Hematopoietic multipotent progenitor cell treated with erythropoietin and hydrocortisone succinate and interleukin-3 and kit ligand, for 15 days (in vitro differentiated cells): Measurements from ENCODE around the gene DNAH3.
"Not testable (repeated sequence)": the region's sequence is repeated elsewhere in the genome, so short reads cannot be mapped to it uniquely, and the experiment has no call there.

Experiments
- DNase-seq: peaks from one replicate; pipeline ENCODE4 v3.0.0-alpha.2; 2015; ENCODE audit warnings: low spot score

DNAH3 gene

GRCh38 chr16:20944861-20945574, 205.6 kb downstream of the DNAH3 start:
- no peak for DNase-seq

- DNase-seq = no peak
These were observed 208.4 kb downstream of the DNAH3 start for GRCh38 chr16:20942256-20942655.

- DNase-seq = no peak
These were observed 209.1 kb downstream of the DNAH3 start for GRCh38 chr16:20941636-20941926.

- no peak for DNase-seq
These were observed 209.6 kb downstream of the DNAH3 start for GRCh38 chr16:20940871-20941635.

- no peak for DNase-seq
These were observed 211.0 kb downstream of the DNAH3 start for GRCh38 chr16:20939611-20940010.

- no peak for DNase-seq
These were observed 212.2 kb downstream of the DNAH3 start for GRCh38 chr16:20938426-20938825.

GRCh38 chr16:20937736-20938135, 212.9 kb downstream of the DNAH3 start:
- no peak for DNase-seq

- DNase-seq = no peak
These were observed 217.1 kb downstream of the DNAH3 start for GRCh38 chr16:20933589-20933988.

GRCh38 chr16:20931066-20931600, 219.5 kb downstream of the DNAH3 start:
- DNase-seq = no peak

- no peak for DNase-seq
These were observed 220.3 kb downstream of the DNAH3 start for GRCh38 chr16:20930365-20930690.

- not testable (repeated sequence) for DNase-seq
These were observed 220.8 kb downstream of the DNAH3 start for GRCh38 chr16:20929676-20930364.

GRCh38 chr16:20928774-20929411, 221.8 kb downstream of the DNAH3 start:
- no peak for DNase-seq

- no peak for DNase-seq
These were observed 224.9 kb downstream of the DNAH3 start for GRCh38 chr16:20925751-20926150.

- DNase-seq = no peak
These were observed 226.8 kb downstream of the DNAH3 start for GRCh38 chr16:20923876-20924275.

GRCh38 chr16:20920799-20921198, 229.8 kb downstream of the DNAH3 start:
- no peak for DNase-seq

- no peak for DNase-seq
These were observed 230.6 kb downstream of the DNAH3 start for GRCh38 chr16:20920091-20920490.

- DNase-seq = no peak
These were observed 232.0 kb downstream of the DNAH3 start for GRCh38 chr16:20918486-20919239.

GRCh38 chr16:20916942-20917341, 233.7 kb downstream of the DNAH3 start:
- no peak for DNase-seq

GRCh38 chr16:20916289-20916688, 234.4 kb downstream of the DNAH3 start:
- DNase-seq = no peak

- DNase-seq = no peak
These were observed 239.3 kb downstream of the DNAH3 start for GRCh38 chr16:20911361-20911760.

GRCh38 chr16:20910781-20911321, 239.8 kb downstream of the DNAH3 start:
- DNase-seq = no peak
